OCI-LY7 (cell line): ENCODE data around the gene SOBP.

Experiments
- EZH2phosphoT487 ChIP-seq: fragments of 200-600 bp; sonication (generic); IDR thresholded peaks from 2 replicates; pipeline ENCODE4 v1.6.1; 2018; ENCODE audit warnings: low read depth, borderline replicate concordance, mild to moderate bottlenecking, mixed run types, antibody characterized with exemption, low read length, moderate library complexity, mixed read lengths
- TF ChIP-seq, protein P1 (sequence below): fragments of 200-600 bp; sonication (generic); conservative IDR thresholded peaks from 2 replicates; pipeline ENCODE4 v1.5.1; 2014; ENCODE audit warnings: mild to moderate bottlenecking, antibody characterized with exemption, low read length, moderate library complexity, mixed read lengths

DNA sequence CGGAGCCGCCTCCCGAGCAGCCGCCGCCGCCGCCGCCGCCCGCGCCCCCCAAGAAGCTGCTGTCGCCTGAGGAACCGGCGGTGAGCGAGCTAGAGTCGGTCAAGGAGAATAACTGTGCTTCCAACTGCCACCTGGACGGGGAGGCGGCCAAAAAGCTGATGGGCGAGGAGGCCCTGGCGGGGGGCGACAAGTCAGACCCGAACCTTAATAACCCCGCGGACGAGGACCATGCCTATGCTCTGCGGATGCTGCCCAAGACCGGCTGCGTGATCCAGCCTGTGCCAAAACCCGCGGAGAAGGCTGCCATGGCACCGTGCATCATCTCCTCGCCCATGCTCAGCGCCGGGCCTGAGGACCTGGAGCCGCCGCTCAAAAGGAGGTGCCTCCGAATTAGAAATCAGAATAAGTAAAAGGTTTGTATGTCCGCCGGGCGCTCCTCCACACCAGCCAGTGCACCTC is 145.2 kb downstream of the SOBP start:
- TF ChIP-seq, protein P1, sequence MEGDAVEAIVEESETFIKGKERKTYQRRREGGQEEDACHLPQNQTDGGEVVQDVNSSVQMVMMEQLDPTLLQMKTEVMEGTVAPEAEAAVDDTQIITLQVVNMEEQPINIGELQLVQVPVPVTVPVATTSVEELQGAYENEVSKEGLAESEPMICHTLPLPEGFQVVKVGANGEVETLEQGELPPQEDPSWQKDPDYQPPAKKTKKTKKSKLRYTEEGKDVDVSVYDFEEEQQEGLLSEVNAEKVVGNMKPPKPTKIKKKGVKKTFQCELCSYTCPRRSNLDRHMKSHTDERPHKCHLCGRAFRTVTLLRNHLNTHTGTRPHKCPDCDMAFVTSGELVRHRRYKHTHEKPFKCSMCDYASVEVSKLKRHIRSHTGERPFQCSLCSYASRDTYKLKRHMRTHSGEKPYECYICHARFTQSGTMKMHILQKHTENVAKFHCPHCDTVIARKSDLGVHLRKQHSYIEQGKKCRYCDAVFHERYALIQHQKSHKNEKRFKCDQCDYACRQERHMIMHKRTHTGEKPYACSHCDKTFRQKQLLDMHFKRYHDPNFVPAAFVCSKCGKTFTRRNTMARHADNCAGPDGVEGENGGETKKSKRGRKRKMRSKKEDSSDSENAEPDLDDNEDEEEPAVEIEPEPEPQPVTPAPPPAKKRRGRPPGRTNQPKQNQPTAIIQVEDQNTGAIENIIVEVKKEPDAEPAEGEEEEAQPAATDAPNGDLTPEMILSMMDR, result no peak
- no peak for TF ChIP-seq EZH2phosphoT487
